ENCODE data around the gene ZFP64. TPM values are rescaled to one million over a fixed set of nuclear protein-coding genes. Genes with fewer than 3 reads are reported as not detected.
A peak's percentile ranks its signal among the peaks of the same experiment; 100 is the strongest.

Gene ZFP64
- total RNA-seq, 1 experiment from 2014 or later: 33.5 TPM

DNA sequence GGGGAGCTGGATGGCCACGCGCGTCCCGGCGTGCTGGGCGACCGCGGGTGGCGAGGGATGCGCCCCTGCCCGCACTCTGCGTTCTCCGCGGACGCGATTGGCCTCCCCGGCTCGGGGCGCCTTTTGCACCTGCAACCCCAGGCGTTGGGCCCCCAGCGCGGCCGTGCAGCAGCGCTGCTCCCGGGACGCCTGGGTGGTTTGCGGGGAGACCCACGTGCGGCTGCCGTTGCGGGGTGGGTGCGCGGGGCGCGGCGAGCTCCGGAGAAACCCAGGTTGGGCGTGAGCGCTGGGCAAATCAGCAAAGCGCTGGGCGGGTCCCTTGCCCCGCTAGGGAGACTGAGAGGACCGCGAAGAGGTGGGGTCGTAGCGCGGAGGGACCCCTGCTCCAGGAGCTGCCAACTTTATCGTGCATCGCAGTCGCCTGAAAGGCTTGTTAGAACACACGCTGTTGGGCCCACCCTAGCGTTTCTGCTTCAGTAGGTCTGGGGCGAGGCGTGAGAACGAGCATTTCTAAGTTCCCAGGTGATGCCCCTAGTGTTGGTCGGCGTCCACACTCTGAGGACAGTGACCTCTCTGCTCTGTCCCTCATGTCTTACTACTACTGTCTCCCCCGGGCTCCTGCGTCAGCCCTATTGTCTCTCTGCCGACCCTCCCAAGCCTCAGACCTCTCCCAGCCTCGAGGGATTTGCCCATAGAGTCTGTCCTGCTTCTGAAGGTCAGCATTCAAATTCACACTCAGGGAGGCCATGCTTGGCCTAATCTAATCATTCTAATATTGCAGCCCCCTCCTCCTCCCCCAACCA lies 538 bp upstream of the ZFP64 start:
- intact Hi-C loops (cut with micrococcal nuclease; ENCODE audit: unreplicated experiment): no loop called here
- ChIA-PET POLR2A (ENCODE audit: low non-redundant PET) (no interaction called here), CTCF (interaction anchor here (0.6 to 1.3 kb wide), 4 partner anchors 10 to 1905 kb away, joined by 3 read pairs; no protein-coding TSS in a partner anchor)
- TF ChIP-seq, protein P1, sequence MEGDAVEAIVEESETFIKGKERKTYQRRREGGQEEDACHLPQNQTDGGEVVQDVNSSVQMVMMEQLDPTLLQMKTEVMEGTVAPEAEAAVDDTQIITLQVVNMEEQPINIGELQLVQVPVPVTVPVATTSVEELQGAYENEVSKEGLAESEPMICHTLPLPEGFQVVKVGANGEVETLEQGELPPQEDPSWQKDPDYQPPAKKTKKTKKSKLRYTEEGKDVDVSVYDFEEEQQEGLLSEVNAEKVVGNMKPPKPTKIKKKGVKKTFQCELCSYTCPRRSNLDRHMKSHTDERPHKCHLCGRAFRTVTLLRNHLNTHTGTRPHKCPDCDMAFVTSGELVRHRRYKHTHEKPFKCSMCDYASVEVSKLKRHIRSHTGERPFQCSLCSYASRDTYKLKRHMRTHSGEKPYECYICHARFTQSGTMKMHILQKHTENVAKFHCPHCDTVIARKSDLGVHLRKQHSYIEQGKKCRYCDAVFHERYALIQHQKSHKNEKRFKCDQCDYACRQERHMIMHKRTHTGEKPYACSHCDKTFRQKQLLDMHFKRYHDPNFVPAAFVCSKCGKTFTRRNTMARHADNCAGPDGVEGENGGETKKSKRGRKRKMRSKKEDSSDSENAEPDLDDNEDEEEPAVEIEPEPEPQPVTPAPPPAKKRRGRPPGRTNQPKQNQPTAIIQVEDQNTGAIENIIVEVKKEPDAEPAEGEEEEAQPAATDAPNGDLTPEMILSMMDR (conservative IDR thresholded peaks at IDR 0.05; ENCODE audit: low read depth, low read length): no peak
- peaks cover 15% of the 10 kb centered on the region for H3K4me1 ChIP-seq (ENCODE audit: insufficient read depth, low read length, poor library complexity, severe bottlenecking)
- no peaks in the 10 kb centered on the region for H3K36me3 ChIP-seq (ENCODE audit: insufficient read depth, low read length, poor library complexity, severe bottlenecking)
- H3K4me3 ChIP-seq (ENCODE audit: low read depth, low read length, poor library complexity, severe bottlenecking): peak overlapping the region; percentile 88
- no peaks in the 10 kb centered on the region for H3K9me3 ChIP-seq (ENCODE audit: low read depth, low read length, poor library complexity, severe bottlenecking)
- peak overlapping the region; percentile 90 for H3K27ac ChIP-seq (ENCODE audit: low read depth, low read length, poor library complexity, severe bottlenecking)
- BruUV-seq (replicated peaks): no TSS peak
- H3K27me3 ChIP-seq (replicated peaks; ENCODE audit: insufficient read depth, low read depth, low read length, poor library complexity): no peaks in the 10 kb centered on the region
- DNase-seq (ENCODE audit: low spot score): peak; percentile 50

DNA sequence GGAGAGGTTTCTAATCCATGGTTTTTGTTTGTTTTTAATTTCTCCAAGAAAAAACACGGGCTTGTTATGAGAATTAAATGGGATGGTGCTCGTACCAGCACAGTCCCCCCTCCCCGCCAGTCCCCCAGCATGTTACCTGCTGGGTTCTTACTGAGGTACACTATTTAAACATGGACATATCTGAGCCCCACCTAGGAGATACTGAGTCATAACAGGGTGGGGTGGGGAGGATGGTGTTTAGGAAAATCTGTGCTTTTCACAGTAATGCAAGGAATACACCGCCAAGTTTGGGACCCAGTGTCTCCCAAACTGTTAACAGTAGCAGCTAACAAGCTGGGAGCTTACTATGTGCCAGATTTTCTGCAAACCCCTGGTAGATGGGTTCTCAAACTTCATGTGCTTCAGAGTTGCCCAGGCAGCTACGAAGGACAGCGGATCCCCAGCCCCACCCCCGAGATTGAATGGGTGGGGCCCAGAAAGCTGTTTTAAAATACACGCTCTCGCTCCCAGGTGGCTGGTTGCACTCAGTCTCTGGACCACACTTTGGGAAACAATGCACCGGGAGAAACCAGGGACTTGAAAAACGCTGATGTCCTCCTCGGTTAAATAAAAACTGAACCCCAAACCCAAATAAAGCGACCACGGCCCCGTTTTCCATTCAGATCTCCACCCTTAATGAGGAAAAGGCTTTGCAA lies 995 bp downstream of the ZFP64 start:
- BruUV-seq (replicated peaks): TSS peak; percentile 41
- peak; percentile 62 for DNase-seq (ENCODE audit: low spot score)

DNA sequence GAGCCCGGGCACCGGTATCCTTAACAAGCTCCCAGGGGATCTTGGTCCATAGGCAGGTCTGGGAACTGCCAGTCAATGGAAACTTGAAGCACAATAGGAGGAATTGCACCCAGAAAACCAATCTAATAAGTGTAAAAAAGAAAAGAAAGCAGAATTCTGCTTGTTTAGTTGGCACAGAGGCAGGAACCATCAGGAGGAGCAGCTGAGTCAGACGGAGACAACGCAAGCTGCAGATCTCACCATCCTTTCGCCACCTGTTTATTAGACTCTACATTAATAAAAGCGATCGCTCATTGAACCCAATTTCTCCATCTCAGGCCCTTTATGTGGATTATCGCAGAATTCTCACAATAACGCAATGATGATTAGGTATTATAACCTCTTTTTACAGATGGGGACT lies 9.8 kb downstream of the ZFP64 start:
- TF ChIP-seq, protein P1 (conservative IDR thresholded peaks at IDR 0.05; ENCODE audit: low read depth, low read length): no peak
- no peak for TF ChIP-seq EZH2 (IDR thresholded peaks at IDR 0.05; ENCODE audit: borderline replicate concordance, low read depth, low read length, poor library complexity, severe bottlenecking)
- intact Hi-C loops (cut with micrococcal nuclease; ENCODE audit: unreplicated experiment): no loop called here
- ChIA-PET POLR2A (ENCODE audit: low non-redundant PET) (no interaction called here), CTCF (interaction anchor here (0.9 kb wide), 1 partner anchor 10 kb away, joined by 3 read pairs; the partner anchor contains the start of gene ZFP64)
- Histone ChIP-seq H3K9me3 (ENCODE audit: low read depth, low read length, poor library complexity, severe bottlenecking) (no peaks in the 10 kb centered on the region), H3K27ac (ENCODE audit: low read depth, low read length, poor library complexity, severe bottlenecking) (no peak overlapping the region), H3K4me3 (ENCODE audit: low read depth, low read length, poor library complexity, severe bottlenecking) (no peak overlapping the region), H3K4me1 (ENCODE audit: insufficient read depth, low read length, poor library complexity, severe bottlenecking) (no peaks in the 10 kb centered on the region), H3K36me3 (ENCODE audit: insufficient read depth, low read length, poor library complexity, severe bottlenecking) (peaks cover 21% of the 10 kb centered on the region), H3K27me3 (replicated peaks; ENCODE audit: insufficient read depth, low read depth, low read length, poor library complexity) (no peaks in the 10 kb centered on the region)
- no TSS peak for BruUV-seq (replicated peaks)
- no peak for DNase-seq (ENCODE audit: low spot score)

More for the DNA sequence above, 995 bp downstream of the ZFP64 start:
- H3K4me3 ChIP-seq (ENCODE audit: low read depth, low read length, poor library complexity, severe bottlenecking): peak overlapping the region; percentile 88
- intact Hi-C loops (cut with micrococcal nuclease; ENCODE audit: unreplicated experiment): no loop called here
- H3K9me3 ChIP-seq (ENCODE audit: low read depth, low read length, poor library complexity, severe bottlenecking): no peaks in the 10 kb centered on the region
- peaks cover 13% of the 10 kb centered on the region for H3K36me3 ChIP-seq (ENCODE audit: insufficient read depth, low read length, poor library complexity, severe bottlenecking)
- CTCF ChIA-PET: interaction anchor here (1.3 kb wide), 1 partner anchor 40 kb away, joined by 3 read pairs; no protein-coding TSS in a partner anchor
- POLR2A ChIA-PET (ENCODE audit: low non-redundant PET): interaction anchor here (0.7 kb wide), 1 partner anchor 67 kb away, joined by 5 read pairs; no protein-coding TSS in a partner anchor
- peak overlapping the region; percentile 90 for H3K27ac ChIP-seq (ENCODE audit: low read depth, low read length, poor library complexity, severe bottlenecking)
- H3K4me1 ChIP-seq (ENCODE audit: insufficient read depth, low read length, poor library complexity, severe bottlenecking): peaks cover 15% of the 10 kb centered on the region
- H3K27me3 ChIP-seq (replicated peaks; ENCODE audit: insufficient read depth, low read depth, low read length, poor library complexity): no peaks in the 10 kb centered on the region
- TF ChIP-seq EZH2 (IDR thresholded peaks at IDR 0.05; ENCODE audit: borderline replicate concordance, low read depth, low read length, poor library complexity, severe bottlenecking): no peak
- TF ChIP-seq, protein P1 (conservative IDR thresholded peaks at IDR 0.05; ENCODE audit: low read depth, low read length): no peak
